HepG2 (cell line): Measurements from ENCODE around the gene PEF1. TPM values are rescaled to one million over a fixed set of nuclear protein-coding genes. Genes with fewer than 3 reads are reported as not detected.

ENCODE experiments used
- HMG20B ChIP-seq: conservative IDR thresholded peaks from 2 replicates; pipeline ENCODE4 v1.6.1; 2016; ENCODE audit warnings: missing genetic modification reagents, missing compliant biosample characterization
- IRF2 ChIP-seq: IDR thresholded peaks from 2 replicates; pipeline ENCODE4 v1.6.1; 2018; ENCODE audit warnings: missing genetic modification reagents, missing compliant biosample characterization
- JDP2 ChIP-seq: sonication (generic); formaldehyde crosslinking; IDR thresholded peaks from 2 replicates; pipeline ENCODE4 v1.8.1; 2022; ENCODE audit warnings: missing genetic modification reagents, borderline replicate concordance
- NR2C2 ChIP-seq: sonication (generic); formaldehyde crosslinking; IDR thresholded peaks from 2 replicates; pipeline ENCODE4 v1.4.0; 2020; ENCODE audit warnings: missing genetic modification reagents, mild to moderate bottlenecking, moderate library complexity, borderline replicate concordance
- SCMH1 ChIP-seq: sonication (generic); formaldehyde crosslinking; IDR thresholded peaks from 2 replicates; pipeline ENCODE4 v1.9.0; 2021; ENCODE audit warnings: missing genetic modification reagents, mild to moderate bottlenecking, borderline replicate concordance
- THAP11 ChIP-seq: IDR thresholded peaks from 2 replicates; pipeline ENCODE4 v1.6.1; 2016; ENCODE audit warnings: missing biosample characterization, missing genetic modification reagents
- TRIM22 ChIP-seq: fragments of 450-650 bp; IDR thresholded peaks from 2 replicates; pipeline ENCODE4 v1.6.1; 2017
- ZBTB40 ChIP-seq, 2 experiments: fragments of 450-650 bp in 1 of 2; sonication (generic) in 1 of 2; formaldehyde crosslinking in 1 of 2; IDR thresholded peaks; 2 replicates each; pipeline versions ENCODE4 v1.6.1 to v1.8.0; 2016 to 2022; ENCODE audit warnings: antibody characterized with exemption in 1 of 2, mild to moderate bottlenecking in 1 of 2, missing genetic modification reagents in 1 of 2
- ZNF577 ChIP-seq: sonication (generic); formaldehyde crosslinking; IDR thresholded peaks from 2 replicates; pipeline ENCODE4 v1.4.0; 2020; ENCODE audit warnings: mild to moderate bottlenecking, low read depth, missing genetic modification reagents, borderline replicate concordance
- ZNF768 ChIP-seq: sonication (generic); formaldehyde crosslinking; IDR thresholded peaks from 2 replicates; pipeline ENCODE4 v1.4.0; 2020; ENCODE audit warnings: missing genetic modification reagents
- ZNF772 ChIP-seq: sonication (generic); formaldehyde crosslinking; IDR thresholded peaks from 2 replicates; pipeline ENCODE4 v1.5.0; 2020; ENCODE audit warnings: mild to moderate bottlenecking, missing genetic modification reagents
- polyA plus RNA-seq, 8 experiments: library from polyadenylated mRNA; depleted of rRNA in 3 of 8; stranded (reverse) in 7 of 8; unstranded in 1 of 8; fragments of >200 nt; fragmentation: Illumina TruSeq in 4 of 8; extraction: Trizol in 4 of 8; gene quantifications; 2 replicates each; pipeline versions ENCODE4 v1.2.1 to v1.2.3, GENCODE V29; 2011 to 2016; ENCODE audit warnings: low read depth in 4 of 8, missing spikeins in 1 of 8, mixed read lengths in 1 of 8; ENCODE audit not compliant: insufficient read depth in 1 of 8
- total RNA-seq, 5 experiments: library from RNA; depleted of rRNA; stranded (reverse); fragments of >200 nt; fragmentation: Illumina TruSeq; extraction: Trizol; gene quantifications; 2 replicates each; pipeline ENCODE4 v1.2.3, GENCODE V29; 2016; ENCODE audit warnings: low read depth in 1 of 5
- TF ChIP-seq, protein P1 (sequence below): sonication (generic); formaldehyde crosslinking; IDR thresholded peaks from 2 replicates; pipeline ENCODE4 v1.5.1; 2020; ENCODE audit warnings: missing genetic modification reagents, mild to moderate bottlenecking, borderline replicate concordance
- TF ChIP-seq, protein P2 (sequence below): sonication (generic); formaldehyde crosslinking; IDR thresholded peaks from 2 replicates; pipeline ENCODE4 v1.8.1; 2022; ENCODE audit warnings: low read depth, mild to moderate bottlenecking, missing genetic modification reagents

Gene PEF1
- total and polyA plus RNA-seq, 2 of the 13 experiments (the other 11 are each of a cell fraction or from before 2014, with no cell fraction given): 57.1 to 57.8 TPM

DNA sequence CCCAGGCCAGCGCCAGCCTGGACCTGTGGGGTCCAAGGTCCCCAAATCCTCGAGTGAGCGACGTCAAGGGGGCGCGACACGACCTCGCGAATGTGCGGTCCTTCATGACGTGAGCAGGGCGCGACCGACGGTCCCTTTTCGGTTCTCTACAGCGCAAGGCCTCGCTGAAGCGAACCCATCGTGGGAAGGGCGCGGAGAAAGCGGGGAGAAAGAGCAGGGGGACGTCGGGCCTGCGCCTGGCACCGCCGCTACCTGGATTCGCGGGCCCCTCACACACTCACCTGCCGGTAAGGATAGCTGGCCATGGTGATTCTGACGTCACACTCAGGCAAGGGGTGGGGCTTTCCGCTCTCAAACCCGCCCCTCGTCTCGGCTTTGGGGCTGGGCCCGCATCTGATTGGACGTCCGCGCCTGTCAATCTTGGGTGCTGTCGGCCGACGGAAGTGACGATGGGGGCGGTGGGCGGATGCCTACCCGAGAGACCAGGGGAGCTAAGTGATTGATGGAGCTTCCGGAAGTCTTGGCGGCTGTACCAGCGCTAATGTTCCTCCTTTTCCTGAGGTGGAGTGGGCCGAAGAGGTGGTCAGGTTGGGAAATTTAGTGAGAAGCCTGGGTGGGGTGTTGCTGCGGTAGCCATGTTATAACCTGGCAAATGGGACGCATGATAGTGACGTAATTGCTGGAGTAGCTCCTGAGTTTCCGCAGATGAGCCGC lies at the start of gene PEF1 (continued):
- 0 out of 2 replicates have a peak, but pooled peaks have one; percentile 23 for TF ChIP-seq ZNF772 (CRISPR knock-in tag)
- TF ChIP-seq, protein P1, sequence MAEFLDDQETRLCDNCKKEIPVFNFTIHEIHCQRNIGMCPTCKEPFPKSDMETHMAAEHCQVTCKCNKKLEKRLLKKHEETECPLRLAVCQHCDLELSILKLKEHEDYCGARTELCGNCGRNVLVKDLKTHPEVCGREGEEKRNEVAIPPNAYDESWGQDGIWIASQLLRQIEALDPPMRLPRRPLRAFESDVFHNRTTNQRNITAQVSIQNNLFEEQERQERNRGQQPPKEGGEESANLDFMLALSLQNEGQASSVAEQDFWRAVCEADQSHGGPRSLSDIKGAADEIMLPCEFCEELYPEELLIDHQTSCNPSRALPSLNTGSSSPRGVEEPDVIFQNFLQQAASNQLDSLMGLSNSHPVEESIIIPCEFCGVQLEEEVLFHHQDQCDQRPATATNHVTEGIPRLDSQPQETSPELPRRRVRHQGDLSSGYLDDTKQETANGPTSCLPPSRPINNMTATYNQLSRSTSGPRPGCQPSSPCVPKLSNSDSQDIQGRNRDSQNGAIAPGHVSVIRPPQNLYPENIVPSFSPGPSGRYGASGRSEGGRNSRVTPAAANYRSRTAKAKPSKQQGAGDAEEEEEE (CRISPR knock-in tag): no peak
- peak; percentile 72 for TF ChIP-seq IRF2 (CRISPR knock-in tag)
- no peak for TF ChIP-seq JDP2 (CRISPR knock-in tag)
- TF ChIP-seq ZNF577: no peak
- TF ChIP-seq, protein P2, sequence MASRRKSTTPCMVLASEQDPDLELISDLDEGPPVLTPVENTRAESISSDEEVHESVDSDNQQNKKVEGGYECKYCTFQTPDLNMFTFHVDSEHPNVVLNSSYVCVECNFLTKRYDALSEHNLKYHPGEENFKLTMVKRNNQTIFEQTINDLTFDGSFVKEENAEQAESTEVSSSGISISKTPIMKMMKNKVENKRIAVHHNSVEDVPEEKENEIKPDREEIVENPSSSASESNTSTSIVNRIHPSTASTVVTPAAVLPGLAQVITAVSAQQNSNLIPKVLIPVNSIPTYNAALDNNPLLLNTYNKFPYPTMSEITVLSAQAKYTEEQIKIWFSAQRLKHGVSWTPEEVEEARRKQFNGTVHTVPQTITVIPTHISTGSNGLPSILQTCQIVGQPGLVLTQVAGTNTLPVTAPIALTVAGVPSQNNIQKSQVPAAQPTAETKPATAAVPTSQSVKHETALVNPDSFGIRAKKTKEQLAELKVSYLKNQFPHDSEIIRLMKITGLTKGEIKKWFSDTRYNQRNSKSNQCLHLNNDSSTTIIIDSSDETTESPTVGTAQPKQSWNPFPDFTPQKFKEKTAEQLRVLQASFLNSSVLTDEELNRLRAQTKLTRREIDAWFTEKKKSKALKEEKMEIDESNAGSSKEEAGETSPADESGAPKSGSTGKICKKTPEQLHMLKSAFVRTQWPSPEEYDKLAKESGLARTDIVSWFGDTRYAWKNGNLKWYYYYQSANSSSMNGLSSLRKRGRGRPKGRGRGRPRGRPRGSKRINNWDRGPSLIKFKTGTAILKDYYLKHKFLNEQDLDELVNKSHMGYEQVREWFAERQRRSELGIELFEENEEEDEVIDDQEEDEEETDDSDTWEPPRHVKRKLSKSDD: peak; percentile 100
- peak; percentile 97 for TF ChIP-seq NR2C2 (CRISPR knock-in tag)
- TF ChIP-seq ZBTB40 (IDR thresholded peaks at IDR 0.05): peak; percentile 70
- peak; percentile 82 for TF ChIP-seq ZBTB40 (CRISPR knock-in tag; IDR thresholded peaks at IDR 0.05)
- no peak for TF ChIP-seq SCMH1 (CRISPR knock-in tag)
- 0 out of 2 replicates have a peak, but pooled peaks have one; percentile 28 for TF ChIP-seq HMG20B (CRISPR knock-in tag)
- no peak for TF ChIP-seq TRIM22
- TF ChIP-seq ZNF768 (CRISPR knock-in tag): no peak
- TF ChIP-seq THAP11: peak; percentile 87
